OCI-LY3 (cell line): Measurements from ENCODE around the gene FAM25G.

Source experiments
- CTCF ChIP-seq: fragments of 200-600, 300-600 bp; sonication (generic); IDR thresholded peaks from 2 replicates; pipeline ENCODE4 v1.5.1; 2014; ENCODE audit warnings: antibody characterized with exemption, low read length, low read depth
- EZH2phosphoT487 ChIP-seq: fragments of 200-600 bp; shearing (Covaris generic); IDR thresholded peaks from 2 replicates; pipeline ENCODE4 v1.6.1; 2018; ENCODE audit warnings: antibody characterized with exemption, mixed run types, low read depth

GRCh38 chr10:47447209-47447608 is 44.3 kb downstream of the FAM25G start:
- TF ChIP-seq CTCF (no peak), EZH2phosphoT487 (no peak)
